ENCODE results near the gene ABHD14A.

DNA sequence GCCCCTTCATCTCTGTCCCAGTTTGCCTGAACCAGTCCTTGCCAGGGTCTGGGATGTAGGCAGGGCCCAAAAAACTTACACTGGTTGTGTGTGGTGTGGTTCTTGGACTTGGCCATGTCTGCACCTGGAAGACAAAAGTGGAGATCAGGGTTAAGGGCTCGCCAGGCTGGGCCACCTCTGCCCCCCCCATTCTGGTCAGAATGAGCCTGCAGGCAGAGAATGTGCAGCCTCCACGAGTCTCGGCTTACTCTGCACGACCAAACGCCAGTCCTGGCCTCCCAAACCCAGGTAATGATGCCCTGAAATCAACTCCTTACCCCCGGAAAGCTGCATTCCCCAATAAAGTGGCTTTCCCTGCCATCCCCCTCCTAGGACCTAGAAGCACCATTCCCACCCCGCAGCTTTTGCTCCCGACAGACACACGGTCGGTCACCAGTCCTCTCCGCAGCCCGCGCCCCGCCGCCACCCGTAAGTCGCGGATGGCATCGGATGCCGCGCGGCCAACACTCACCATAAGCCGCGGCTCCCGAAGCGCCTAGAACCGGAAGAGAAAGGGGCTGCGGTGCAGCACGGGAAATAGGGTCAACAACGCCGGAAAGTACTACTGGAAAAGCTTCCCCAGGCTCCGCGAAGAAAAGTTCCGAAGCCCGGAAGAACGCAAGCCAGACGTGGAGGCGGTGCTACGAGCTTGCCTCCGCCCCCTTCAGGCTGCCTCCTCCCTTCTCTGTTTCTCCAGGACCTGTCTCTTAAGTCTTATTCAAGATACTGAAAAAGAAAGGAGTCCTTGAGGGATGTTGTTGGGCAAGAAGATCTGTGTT is 20.7 kb downstream of the ABHD14A start, which contains the start of gene RPL29:
- TF ChIP-seq, protein P1, sequence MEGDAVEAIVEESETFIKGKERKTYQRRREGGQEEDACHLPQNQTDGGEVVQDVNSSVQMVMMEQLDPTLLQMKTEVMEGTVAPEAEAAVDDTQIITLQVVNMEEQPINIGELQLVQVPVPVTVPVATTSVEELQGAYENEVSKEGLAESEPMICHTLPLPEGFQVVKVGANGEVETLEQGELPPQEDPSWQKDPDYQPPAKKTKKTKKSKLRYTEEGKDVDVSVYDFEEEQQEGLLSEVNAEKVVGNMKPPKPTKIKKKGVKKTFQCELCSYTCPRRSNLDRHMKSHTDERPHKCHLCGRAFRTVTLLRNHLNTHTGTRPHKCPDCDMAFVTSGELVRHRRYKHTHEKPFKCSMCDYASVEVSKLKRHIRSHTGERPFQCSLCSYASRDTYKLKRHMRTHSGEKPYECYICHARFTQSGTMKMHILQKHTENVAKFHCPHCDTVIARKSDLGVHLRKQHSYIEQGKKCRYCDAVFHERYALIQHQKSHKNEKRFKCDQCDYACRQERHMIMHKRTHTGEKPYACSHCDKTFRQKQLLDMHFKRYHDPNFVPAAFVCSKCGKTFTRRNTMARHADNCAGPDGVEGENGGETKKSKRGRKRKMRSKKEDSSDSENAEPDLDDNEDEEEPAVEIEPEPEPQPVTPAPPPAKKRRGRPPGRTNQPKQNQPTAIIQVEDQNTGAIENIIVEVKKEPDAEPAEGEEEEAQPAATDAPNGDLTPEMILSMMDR (IDR thresholded peaks at IDR 0.05; ENCODE audit: low read depth, low read length): no peak
- TF ChIP-seq EZH2phosphoT487 (IDR thresholded peaks at IDR 0.05; ENCODE audit: low read depth): no peak

All from OCI-LY3 (cell line).